Smooth muscle cell (in vitro differentiated cells): ENCODE data around the gene POC1B. TPM values are rescaled to one million over a fixed set of nuclear protein-coding genes. Genes with fewer than 3 reads are reported as not detected.

Source experiments
- DNase-seq: peaks from one replicate; lab custom pipeline; 2025; ENCODE audit not compliant: unreplicated experiment; lab: John Stamatoyannopoulos, UW
- H2AFZ ChIP-seq: fragments of 200-600 bp; sonication (generic); 2 replicates; pipeline ENCODE4 v1.6.0; 2016; ENCODE audit warnings: antibody characterized with exemption, low read depth, mild to moderate bottlenecking
- H3F3A ChIP-seq: fragments of 200-600 bp; sonication (generic); 2 replicates; pipeline ENCODE4 v1.6.0; 2017; ENCODE audit warnings: antibody characterized with exemption, low read depth
- H3K27ac ChIP-seq: fragments of 200-600 bp; sonication (generic); 2 replicates; pipeline ENCODE4 v1.5.1; 2016; ENCODE audit warnings: low read depth, mild to moderate bottlenecking
- H3K27me3 ChIP-seq: fragments of 200-600 bp; sonication (generic); 2 replicates; pipeline ENCODE4 v1.6.1; 2016; ENCODE audit warnings: low read depth, mild to moderate bottlenecking
- H3K36me3 ChIP-seq: fragments of 200-600 bp; sonication (generic); 2 replicates; pipeline ENCODE4 v1.5.1; 2016; ENCODE audit warnings: low read depth
- H3K4me1 ChIP-seq: fragments of 200-600 bp; sonication (generic); 2 replicates; pipeline ENCODE4 v1.5.1; 2016; ENCODE audit warnings: low read depth
- H3K4me2 ChIP-seq: fragments of 200-600 bp; sonication (generic); 2 replicates; pipeline ENCODE4 v1.6.0; 2016; ENCODE audit warnings: mild to moderate bottlenecking
- H3K4me3 ChIP-seq: fragments of 200-600 bp; sonication (generic); 2 replicates; pipeline ENCODE4 v1.5.1; 2016; ENCODE audit warnings: mild to moderate bottlenecking
- H3K79me2 ChIP-seq: fragments of 200-600 bp; sonication (generic); 2 replicates; pipeline ENCODE4 v1.6.0; 2016; ENCODE audit warnings: low read depth, mild to moderate bottlenecking
- H3K9ac ChIP-seq: fragments of 200-600 bp; sonication (generic); 2 replicates; pipeline ENCODE4 v1.6.0; 2016; ENCODE audit warnings: low read depth
- H3K9me3 ChIP-seq: fragments of 200-600 bp; sonication (generic); replicated peaks from 2 replicates; pipeline ENCODE4 v1.5.1; 2016; ENCODE audit warnings: low read depth
- H4K20me1 ChIP-seq: fragments of 200-600 bp; sonication (generic); 2 replicates; pipeline ENCODE4 v1.6.0; 2016; ENCODE audit warnings: low read depth
- WGBS: methylation state at CpG from one replicate; pipeline ENCODE4 v1.1.7; 2016; ENCODE audit warnings: low lambda C conversion rate; 5-methylcytosine and 5-hydroxymethylcytosine counted together
- polyA plus RNA-seq: library from polyadenylated mRNA; unstranded; fragments of >200 nt; fragmentation: Nextera tagmentation; extraction: Ambion mirVana; gene quantifications from 2 replicates; pipeline ENCODE4 v1.2.1, GENCODE V29; 2016
- small RNA-seq: library from RNA; depleted of rRNA; stranded (forward); fragments of <200 nt; gene quantifications from one replicate; pipeline ENCODE3, GENCODE V24; 2014
- total RNA-seq: library from RNA; depleted of rRNA; stranded (reverse); fragments of >200 nt; gene quantifications from 2 replicates; pipeline ENCODE4 v1.2.3, GENCODE V29; 2014
- TF ChIP-seq, protein P1 (sequence below): fragments of 200-600 bp; sonication (generic); IDR thresholded peaks from 2 replicates; pipeline ENCODE4 v1.5.1; 2017; ENCODE audit warnings: borderline replicate concordance, mild to moderate bottlenecking, antibody characterized with exemption; ENCODE audit not compliant: insufficient read depth, poor library complexity, severe bottlenecking

Gene POC1B
- total and polyA plus RNA-seq, 2 experiments from 2014 or later, result 9.1 to 13.3 TPM

GRCh38 chr12:89372584-89373370, 153.1 kb downstream of the POC1B start:
- Histone ChIP-seq H3K27me3 (no peaks in the 10 kb centered on the region), H2AFZ (no peak overlapping the region), H3K27ac (peak overlapping the region; percentile 86), H3K4me3 (no peak overlapping the region), H4K20me1 (no peaks in the 10 kb centered on the region), H3K4me2 (peak overlapping the region; percentile 64), H3K9ac (no peak overlapping the region), H3K4me1 (peaks cover 21% of the 10 kb centered on the region), H3F3A (peaks cover 10% of the 10 kb centered on the region), H3K9me3 (no peaks in the 10 kb centered on the region), H3K79me2 (no peaks in the 10 kb centered on the region), H3K36me3 (no peaks in the 10 kb centered on the region)
- no peak for DNase-seq
- TF ChIP-seq, protein P1, sequence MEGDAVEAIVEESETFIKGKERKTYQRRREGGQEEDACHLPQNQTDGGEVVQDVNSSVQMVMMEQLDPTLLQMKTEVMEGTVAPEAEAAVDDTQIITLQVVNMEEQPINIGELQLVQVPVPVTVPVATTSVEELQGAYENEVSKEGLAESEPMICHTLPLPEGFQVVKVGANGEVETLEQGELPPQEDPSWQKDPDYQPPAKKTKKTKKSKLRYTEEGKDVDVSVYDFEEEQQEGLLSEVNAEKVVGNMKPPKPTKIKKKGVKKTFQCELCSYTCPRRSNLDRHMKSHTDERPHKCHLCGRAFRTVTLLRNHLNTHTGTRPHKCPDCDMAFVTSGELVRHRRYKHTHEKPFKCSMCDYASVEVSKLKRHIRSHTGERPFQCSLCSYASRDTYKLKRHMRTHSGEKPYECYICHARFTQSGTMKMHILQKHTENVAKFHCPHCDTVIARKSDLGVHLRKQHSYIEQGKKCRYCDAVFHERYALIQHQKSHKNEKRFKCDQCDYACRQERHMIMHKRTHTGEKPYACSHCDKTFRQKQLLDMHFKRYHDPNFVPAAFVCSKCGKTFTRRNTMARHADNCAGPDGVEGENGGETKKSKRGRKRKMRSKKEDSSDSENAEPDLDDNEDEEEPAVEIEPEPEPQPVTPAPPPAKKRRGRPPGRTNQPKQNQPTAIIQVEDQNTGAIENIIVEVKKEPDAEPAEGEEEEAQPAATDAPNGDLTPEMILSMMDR, result no peak
- 63% methylated on average over 6 of the region's 6 CpGs for WGBS

DNA sequence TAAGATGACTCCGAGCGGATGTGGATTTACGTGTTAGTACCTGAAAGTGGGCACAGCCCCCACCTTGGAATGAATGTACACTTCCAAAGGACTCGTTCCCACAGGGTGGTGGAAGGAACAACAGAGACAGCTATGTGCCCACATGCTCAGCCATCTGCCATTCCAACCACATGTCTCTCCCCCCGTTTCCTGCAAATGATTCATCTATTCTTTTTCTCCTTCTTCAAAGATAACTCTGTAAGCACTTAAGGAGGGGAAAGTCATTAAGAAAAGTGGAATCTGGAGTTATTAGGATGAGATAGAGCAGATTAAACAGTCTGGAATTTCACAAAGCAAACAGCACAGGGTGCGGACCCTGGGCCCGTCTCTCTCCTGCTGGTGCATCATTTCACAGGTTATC, 155.0 kb downstream of the POC1B start:
- DNase-seq, result no peak
- TF ChIP-seq, protein P1, result no peak
- H3K4me1 ChIP-seq, result peaks cover 21% of the 10 kb centered on the region

DNA sequence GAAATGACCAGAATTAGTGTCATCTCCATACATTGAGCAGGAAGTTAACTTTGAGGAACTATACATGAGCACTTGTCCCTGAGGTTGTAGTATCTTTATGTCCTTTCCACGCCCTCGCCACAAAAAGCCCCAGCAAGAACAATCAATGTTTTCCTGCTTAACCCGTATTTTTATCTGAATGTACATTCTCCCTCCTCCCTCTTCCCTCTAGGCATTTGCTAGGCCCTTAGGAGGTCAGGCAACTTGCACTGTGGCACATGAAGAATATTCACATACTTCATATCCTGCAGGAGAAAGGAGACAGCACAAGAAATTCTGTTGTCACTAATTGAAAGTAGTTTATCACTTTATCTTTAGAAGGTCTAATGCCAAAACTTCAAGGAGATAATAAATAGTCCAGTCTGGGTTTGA, 155.4 kb downstream of the POC1B start:
- peak overlapping the region; percentile 22 for H2AFZ ChIP-seq
- peaks cover 10% of the 10 kb centered on the region for H3F3A ChIP-seq
- H3K9ac ChIP-seq, result no peak overlapping the region
- peak overlapping the region; percentile 73 for H3K4me2 ChIP-seq
- H3K9me3 ChIP-seq, result no peaks in the 10 kb centered on the region
- H3K27me3 ChIP-seq, result no peaks in the 10 kb centered on the region
- no peak for DNase-seq
- H3K4me3 ChIP-seq, result no peak overlapping the region
- peak overlapping the region; percentile 80 for H3K27ac ChIP-seq
- H3K4me1 ChIP-seq, result peaks cover 21% of the 10 kb centered on the region
- H3K79me2 ChIP-seq, result peaks cover 6% of the 10 kb centered on the region
- no peaks in the 10 kb centered on the region for H4K20me1 ChIP-seq
- TF ChIP-seq, protein P1, result no peak
- no peaks in the 10 kb centered on the region for H3K36me3 ChIP-seq
- 51% methylated on average over 3 of the region's 3 CpGs for WGBS

More for the DNA sequence above, 155.0 kb downstream of the POC1B start:
- Histone ChIP-seq H4K20me1 (no peaks in the 10 kb centered on the region), H3K9ac (no peak overlapping the region), H3K79me2 (peaks cover 6% of the 10 kb centered on the region), H2AFZ (peak overlapping the region; percentile 22), H3K4me2 (peak overlapping the region; percentile 73), H3K36me3 (no peaks in the 10 kb centered on the region), H3K9me3 (no peaks in the 10 kb centered on the region), H3K27me3 (no peaks in the 10 kb centered on the region), H3F3A (peaks cover 10% of the 10 kb centered on the region), H3K27ac (peak overlapping the region; percentile 80), H3K4me3 (no peak overlapping the region)
- WGBS, result 26% methylated on average over 7 of the region's 7 CpGs

Small RNA genes lying within 50 kb of the gene (small RNA-seq; reads per million reads assigned to genes)
- not detected for gene AC025034.2
- gene POC1B-GALNT4, result 0.13 reads per million

Other genes starting within 250 kb of the POC1B start
- 147 and 195 TPM in 2 replicates for gene DUSP6, start 173.5 kb downstream of the POC1B start, total RNA-seq
- gene DUSP6, start 173.5 kb downstream of the POC1B start, polyA plus RNA-seq, result 135 and 192 TPM in 2 replicates
- 3.6 and 5.2 TPM in 2 replicates for gene GALNT4, start 1.3 kb downstream of the POC1B start, total RNA-seq
- 1.5 and 2.3 TPM in 2 replicates for gene GALNT4, start 1.3 kb downstream of the POC1B start, polyA plus RNA-seq
- 70.1 and 81.7 TPM in 2 replicates for gene ATP2B1, start 182.8 kb upstream of the POC1B start, total RNA-seq
- gene ATP2B1, start 182.8 kb upstream of the POC1B start, polyA plus RNA-seq, result 42.8 and 76.2 TPM in 2 replicates